H1 (cell line): ENCODE measurements around the gene TCN2. TPM values are rescaled to one million over a fixed set of nuclear protein-coding genes. Genes with fewer than 3 reads are reported as not detected.

Experiments used
- BACH1 ChIP-seq: IDR thresholded peaks from 2 replicates; pipeline ENCODE4 v1.6.1; 2012; ENCODE audit warnings: low read length, improper control_type of control experiment
- EGR1 ChIP-seq: IDR thresholded peaks from 2 replicates; pipeline ENCODE4 v1.6.1; 2011; ENCODE audit warnings: low read depth, low read length, borderline replicate concordance
- SP2 ChIP-seq: IDR thresholded peaks from 2 replicates; pipeline ENCODE4 v1.6.1; 2012; ENCODE audit warnings: mild to moderate bottlenecking, low read length, inconsistent platforms
- SRF ChIP-seq: IDR thresholded peaks from 2 replicates; pipeline ENCODE4 v1.6.1; 2011; ENCODE audit warnings: mild to moderate bottlenecking, low read depth, low read length, moderate library complexity
- polyA plus RNA-seq, 7 experiments: library from polyadenylated mRNA; depleted of rRNA in 3 of 7; stranded (reverse) in 5 of 7; unstranded in 2 of 7; fragments of >200 nt in 5 of 7; fragments of 200-250 nt in 2 of 7; gene quantifications; 1 replicate in 5 of 7; 2 replicates in 1 of 7; 4 replicates in 1 of 7; pipeline versions ENCODE4 v1.2.1 to v1.2.3, GENCODE V29; 2011 to 2013; ENCODE audit warnings: missing spikeins in 2 of 7, mixed read lengths in 2 of 7
- total RNA-seq: library from RNA; stranded (reverse); fragmentation: NEBNext Ultra II Directional; extraction: Animal tissue kit (Norgen Biotek cat#: 25700); gene quantifications from 2 replicates; pipeline ENCODE4 v1.2.1, GENCODE V29; 2021

The TCN2 gene
- total and polyA plus RNA-seq, 2 of the 8 experiments (the other 6 are each of a cell fraction or from before 2014, with no cell fraction given): 30.0 to 87.8 TPM

- TF ChIP-seq EGR1: no peak
- no peak for TF ChIP-seq BACH1
- TF ChIP-seq SP2: no peak
- no peak for TF ChIP-seq SRF
These were observed 66.2 kb downstream of the TCN2 start (continued) for GRCh38 chr22:30673136-30673535.
